GF-D8 (cell line): ENCODE results near the gene PTPRM.

Experiments
- DNase-seq: peaks from one replicate; lab custom pipeline; 2025; lab: John Stamatoyannopoulos, UW

PTPRM gene

DNA sequence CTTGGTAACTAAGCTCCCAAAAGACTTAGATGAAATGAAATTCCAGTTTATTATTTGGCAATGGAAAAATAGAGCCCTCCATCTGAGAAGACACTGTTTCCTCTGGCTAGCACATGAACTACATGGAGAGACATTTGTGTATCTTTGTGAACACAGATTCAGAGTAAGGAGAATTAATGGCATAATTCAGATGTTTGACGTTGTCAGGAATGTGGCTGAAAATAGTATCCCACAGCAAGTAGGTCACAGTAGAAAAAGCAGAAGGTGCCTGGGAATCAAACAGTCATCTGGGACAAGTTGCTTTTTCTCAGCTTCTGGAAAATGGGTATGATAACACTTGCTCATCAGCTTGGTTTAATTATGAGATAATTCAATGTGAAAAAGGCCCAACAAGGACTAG, 288.6 kb downstream of the PTPRM start:
- no peak for DNase-seq

DNA sequence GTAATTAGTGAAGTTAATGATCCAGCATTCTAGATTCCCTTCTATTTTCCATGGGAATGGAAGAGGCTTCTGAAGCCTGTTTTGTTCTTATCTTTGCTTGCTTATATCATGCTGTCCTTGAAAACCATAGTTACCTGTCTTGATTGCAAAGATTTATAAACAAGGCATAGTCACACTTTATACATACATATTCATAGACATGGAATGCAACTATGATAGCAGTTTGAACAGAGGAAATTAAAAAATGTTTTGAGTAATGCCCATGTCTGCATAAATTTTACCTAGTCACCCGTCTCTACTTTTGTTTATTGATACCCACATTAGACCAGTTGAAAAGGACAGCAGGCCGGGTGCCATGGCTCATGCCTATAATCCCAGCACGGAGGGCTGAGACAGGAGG, 289.0 kb downstream of the PTPRM start:
- DNase-seq, result no peak

DNA sequence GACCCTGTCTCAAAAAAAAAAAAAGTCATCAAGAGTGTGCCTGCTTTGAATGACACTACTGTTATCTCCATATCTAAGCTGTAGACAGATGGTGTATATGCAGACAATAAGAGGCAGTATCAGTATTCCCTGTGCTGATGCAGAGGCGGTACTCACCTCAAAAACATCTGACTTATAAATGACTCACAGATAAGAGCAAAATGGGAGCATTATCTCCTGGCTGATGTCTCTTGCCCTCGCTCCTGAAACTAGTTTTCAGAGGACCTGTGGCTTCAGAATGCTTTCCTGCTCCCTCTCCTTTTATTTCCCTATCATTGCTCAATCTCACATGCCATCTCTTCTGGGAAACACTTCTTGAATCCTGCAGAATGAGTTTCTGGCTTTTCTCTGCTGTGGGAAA, 289.6 kb downstream of the PTPRM start:
- no peak for DNase-seq

DNA sequence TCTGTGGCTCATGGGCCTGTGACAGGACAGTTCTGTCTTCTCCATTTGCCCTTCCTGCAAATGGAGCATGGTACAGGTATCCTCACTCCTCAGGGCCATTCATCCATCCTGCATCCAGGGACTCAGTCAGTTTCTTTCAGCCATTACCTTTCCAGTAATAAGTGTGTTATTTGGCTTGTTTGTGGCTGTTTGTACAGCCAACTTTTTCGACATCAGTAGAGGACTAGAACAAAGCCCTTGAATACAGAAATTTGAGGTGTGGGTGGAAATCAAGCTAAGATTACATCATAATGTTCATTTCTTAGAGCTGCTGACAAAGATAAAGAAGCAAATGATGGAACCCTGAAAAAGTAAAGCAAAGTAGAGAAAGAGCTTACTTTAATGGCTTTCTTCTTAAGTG, 290.4 kb downstream of the PTPRM start:
- DNase-seq, result no peak

DNA sequence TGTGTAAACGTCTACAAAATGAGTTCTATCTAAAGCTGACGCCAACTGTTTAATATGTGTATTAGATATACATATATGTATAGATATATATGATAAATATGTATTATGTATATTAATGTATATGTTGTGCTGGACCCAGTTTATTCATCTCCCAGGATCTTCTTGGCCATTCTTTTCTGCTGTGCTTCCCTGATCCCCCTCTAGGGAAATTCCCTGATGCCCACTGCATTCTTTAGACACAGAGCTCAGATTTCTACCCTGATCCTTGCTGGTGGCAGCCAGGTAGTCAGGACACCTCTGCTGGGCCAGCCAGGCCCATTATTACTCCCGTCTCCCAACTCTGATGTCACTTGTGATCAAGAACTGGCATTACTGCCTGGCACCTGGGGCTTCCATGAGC, 292.0 kb downstream of the PTPRM start:
- DNase-seq, result no peak

DNA sequence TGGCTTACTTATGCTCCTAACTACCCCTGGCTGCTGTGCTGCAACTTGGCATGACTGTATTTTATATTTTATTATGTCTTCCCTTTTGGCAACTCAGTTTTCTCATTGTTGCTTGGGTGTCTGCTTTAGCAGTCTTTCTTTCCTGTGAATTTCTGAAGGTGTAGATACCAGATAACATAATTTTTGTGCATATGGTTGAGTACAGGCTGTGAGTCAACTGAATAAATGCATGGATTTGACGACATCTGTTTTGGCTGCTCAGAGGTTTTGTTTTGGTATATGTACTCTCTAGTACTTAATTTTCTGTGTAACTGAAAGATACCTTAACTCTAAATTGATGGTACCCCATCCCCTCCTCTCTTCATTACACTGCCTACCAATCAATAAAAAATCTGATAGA, 303.1 kb downstream of the PTPRM start:
- DNase-seq, result no peak

DNA sequence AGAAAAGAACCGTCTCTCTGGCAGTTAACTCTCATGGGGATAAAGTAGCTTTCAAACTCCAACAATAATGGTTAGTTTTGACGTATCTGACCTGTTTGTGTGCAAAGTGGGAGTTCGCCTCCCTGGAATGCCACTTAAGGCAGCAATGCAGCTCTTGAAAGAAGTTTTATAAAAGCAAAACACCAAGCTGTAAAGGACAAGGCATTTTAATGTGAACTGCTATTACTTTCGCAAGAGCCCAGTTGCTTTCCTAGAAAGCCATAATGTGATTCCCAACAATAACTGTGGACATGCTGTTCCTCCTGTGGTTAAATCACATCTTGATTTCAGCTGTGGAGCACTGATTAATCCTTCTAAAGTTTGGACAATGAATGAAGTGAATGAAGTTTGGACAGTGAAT, 303.7 kb downstream of the PTPRM start:
- DNase-seq, result no peak

DNA sequence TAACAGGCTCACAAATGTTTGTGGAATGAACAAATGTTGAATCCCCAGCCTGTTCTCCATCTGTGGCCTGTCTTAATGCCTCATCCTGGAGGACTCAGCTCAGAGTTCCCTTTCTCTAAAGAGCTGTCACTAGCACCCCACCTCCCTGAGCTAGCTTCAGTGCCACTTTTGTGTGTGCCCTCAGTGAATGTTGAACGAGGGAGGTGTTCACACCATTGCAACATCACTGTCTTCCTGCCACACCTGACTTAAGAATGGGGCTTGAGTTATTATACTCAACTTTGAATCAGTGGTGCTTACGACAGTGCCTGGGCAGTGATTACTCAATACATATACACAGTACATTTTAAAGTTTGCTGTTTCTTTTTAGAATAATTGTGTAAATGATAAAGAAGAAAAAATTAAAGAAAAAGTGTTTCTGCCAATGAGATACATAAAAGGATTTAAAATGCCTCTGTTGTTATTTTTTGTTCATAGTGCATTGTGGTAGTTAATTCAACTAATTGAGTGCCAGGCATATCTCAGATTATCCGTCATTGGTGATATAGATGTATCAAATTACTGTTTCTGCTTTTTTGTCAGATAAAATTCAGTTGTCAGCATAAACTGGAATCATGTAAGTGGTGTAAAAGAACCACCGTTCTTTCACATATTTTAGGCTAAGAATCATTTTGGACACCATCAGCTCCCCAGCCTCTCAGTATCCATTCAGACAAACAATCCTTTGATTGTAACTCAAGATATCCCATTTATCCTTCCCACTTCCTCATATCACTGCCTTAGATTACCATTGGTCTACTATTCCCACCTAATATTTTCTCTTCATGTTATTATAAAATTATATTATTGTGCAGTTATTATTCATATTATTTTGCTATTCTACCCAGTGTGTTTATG, 304.7 kb downstream of the PTPRM start:
- no peak for DNase-seq

DNA sequence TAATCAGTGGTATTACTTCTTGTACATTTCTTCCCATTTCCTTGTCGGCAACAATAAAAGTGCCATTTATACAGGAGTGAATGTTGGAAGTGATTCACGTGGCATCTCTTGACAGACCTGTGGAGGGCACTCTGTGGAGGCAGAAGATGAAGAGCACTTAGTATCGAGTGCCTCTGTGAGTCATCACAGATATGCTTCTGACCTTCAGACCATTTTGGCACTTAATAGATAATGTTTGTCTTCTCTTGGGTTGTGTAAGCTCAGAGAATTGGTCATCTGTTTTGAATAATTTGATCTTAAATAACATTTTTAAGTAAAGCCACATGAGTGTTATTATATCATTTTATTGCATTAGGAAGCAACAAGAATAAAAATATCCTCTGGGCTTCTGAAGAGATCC, 305.5 kb downstream of the PTPRM start:
- no peak for DNase-seq

DNA sequence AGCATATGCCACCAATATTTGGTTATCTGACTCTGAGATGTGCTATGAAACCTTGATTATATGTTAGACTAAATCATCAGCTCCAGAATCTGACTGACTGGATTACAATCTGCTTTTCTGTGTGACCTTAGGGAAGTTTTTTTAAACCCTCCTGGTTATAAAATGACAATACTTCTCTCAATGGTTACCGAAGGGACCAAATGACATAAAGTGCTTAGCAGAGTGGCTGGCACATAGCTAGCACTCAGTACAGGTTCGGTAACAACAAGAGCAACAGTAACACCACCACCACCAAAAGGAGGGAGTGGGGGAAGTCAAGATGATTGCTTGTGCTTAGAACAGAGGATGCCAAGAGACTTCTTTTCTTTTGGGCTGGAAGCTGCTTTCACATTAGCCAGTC, 306.2 kb downstream of the PTPRM start:
- DNase-seq, result no peak

DNA sequence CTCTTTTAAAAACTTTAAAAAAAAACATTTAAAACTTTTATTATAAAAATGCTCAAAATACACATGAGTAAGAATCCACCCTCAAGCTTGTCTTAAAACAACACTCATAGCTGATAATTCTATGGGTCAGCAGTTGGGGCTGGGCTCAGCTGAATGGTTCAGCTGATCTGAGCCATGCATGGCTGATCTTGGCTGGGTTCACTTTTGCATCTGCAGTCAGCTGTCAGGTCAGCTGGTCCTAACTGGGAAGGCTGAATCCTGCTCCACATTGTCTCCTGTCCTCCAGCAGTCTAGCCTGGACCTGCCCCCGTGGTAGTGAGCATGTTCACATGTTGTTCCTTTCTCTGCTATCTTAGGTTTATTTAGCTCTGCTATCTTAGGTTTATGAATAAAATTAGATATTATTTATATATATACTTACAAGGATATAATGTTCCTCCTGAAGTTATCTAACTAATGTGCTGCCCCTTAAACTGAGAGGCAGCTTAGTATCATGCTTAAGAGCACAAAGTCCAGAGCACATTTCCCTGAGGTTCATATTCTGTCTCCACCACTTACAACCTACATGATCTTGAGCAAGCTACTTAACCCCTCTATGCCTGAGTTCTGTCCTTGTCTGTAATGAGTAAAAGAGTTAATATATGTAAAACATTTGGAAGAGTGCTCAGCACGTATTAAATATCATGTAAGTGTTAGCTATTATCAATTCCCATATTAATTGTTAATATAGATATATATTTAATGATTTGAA, 309.4 kb downstream of the PTPRM start:
- DNase-seq, result no peak

DNA sequence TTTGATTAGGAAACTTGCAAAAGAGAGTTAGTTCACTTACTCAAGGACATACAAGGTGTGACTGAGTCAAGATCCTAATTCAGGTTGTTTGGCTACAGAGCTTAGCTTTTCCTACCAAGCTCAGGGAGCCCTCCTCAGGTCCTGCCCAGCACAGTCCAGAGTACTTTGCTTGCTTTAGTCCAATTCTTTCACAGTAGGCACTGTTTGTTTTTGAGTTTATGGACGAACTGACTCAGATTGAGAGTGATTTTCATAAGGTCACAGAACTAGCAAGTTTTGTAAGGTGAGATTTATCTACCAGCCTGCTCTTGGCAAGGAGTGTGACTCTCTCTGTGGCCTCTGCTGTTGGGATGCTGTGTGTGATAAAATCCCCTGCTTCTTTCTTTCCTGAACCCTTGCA, 310.5 kb downstream of the PTPRM start:
- DNase-seq, result no peak

DNA sequence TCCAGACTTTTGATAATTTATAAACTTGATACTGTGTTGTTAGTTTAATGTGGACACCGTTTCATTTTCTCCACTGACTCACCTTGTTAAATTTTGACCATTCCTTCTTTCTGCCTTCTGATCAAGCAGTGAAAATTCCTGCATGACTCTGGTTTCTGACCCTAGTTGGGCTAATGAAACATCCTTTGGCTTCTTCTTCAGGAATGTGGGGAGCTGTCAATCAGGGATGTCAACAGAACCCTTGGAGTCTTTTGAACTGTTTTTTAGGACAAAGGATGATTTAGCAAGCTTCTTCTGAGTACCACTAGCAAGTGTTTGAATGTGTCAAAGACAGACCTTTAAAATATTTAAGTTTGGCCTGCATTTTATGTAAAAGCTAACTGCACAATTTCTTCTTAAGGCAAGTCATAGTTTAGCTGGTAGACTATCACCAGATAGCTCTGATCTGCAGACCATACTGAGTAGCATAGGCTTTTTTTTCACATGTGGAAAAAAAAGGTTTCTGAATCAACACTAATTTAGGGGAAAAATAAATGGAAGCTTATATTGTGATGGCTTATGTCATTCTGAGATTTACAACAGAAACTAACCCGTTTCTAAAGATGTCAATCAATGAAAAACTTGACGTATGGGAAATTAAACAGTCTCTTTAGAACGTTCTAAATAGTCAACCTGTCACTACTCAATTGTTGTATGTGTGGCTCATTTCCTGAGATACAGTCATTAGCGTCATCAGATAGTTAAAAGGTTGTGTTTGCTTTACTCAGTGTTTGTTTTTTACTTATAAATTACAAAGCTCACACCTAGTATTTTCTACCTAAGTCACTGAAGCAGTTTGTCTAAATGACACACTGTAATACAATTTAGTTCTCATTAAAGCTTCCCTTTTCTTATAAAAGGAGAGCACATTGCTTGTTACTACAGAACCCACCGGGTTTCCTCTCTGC, 311.4 kb downstream of the PTPRM start:
- DNase-seq, result no peak

DNA sequence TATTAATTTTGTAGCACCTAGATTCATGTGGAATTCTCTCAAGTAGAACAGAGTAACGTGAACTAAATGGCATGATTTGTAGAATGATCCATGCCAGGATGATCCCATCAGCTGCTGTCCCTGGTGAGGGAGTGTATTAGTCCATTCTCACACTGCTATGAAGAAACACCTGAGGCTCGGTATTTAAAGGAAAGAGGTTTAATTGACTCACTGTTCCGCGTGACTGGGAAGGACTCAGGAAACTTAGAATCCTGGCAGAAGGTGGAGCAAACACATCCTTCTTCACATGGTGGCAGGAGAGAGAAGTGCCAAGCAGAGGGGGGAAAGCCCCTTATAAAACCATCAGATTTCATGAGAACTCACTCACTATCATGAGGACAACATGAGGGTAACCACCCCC, 312.6 kb downstream of the PTPRM start:
- no peak for DNase-seq

DNA sequence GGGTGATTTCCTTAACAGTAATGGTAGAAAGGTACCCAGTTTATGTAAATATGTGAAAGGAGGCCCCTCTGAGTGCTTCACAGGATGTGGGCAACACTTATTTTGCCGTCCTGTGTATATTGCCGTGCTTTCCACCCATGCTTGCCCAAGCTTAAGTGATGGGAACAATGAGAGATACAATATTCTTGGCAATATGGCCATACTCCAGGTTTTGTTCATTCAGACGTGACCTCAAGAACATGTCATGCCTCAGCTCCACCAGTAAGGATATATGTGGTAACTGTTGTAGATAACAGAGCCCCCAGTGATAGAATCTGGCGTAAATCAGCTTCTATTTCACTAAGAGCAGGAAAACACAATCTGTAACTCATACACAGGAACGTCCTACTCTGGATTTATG, 318.7 kb downstream of the PTPRM start:
- no peak for DNase-seq

DNA sequence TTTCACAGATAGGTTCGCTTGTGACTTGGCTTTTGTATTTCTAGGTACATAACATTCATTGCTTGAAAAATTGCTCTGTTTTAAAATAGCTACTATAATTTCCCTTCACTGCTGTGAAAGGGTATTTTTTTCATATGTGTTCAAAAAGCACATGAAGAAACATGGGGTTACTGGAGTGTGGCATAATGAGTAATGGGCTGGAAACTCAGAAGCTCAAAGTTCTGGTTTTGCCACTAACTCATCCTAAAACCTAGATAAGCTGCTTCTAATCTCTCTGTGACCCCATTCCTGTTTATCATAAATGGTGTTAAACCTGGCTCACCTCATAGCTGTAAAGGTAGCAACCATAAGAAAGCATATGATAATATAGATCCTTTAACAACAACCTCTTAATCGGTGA, 319.3 kb downstream of the PTPRM start:
- DNase-seq, result no peak

DNA sequence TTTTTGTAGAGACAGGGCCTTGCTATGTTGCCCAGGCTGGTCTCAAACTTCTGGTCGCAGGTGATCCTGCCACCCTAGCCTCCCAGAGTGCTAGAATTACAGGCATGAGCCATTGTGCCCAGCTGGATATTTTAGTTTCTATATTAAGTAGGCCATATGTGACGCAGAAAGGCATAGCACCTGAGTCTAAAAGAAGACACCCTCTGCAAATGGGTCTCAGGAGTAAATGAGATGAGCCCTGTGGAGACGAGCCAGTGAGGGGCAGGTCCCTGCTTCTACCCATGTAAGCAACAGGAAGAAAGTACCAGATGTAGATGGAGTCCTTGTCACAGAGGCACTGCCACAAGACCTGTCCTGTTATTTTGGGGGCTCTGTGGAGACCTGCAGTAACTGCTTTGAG, 322.4 kb downstream of the PTPRM start:
- no peak for DNase-seq

DNA sequence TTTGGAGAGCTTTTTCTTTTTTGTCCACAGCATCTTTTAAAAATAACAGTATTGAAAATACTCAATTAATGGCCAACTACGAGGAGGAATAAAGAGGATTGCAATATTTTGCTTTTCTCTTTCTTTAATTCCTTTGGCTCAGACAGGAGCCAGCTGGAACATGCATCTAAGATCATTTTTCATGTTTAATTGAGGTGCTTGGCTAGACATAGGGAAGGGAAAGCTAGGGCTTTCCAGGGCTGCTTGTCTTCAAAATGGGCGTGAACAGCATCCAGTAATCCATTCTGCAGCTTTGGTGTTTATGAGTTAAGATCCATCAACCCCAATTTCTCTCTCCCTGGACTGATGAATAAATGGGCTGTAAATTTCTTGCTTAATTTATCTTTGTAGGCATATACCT, 323.0 kb downstream of the PTPRM start:
- DNase-seq, result no peak

DNA sequence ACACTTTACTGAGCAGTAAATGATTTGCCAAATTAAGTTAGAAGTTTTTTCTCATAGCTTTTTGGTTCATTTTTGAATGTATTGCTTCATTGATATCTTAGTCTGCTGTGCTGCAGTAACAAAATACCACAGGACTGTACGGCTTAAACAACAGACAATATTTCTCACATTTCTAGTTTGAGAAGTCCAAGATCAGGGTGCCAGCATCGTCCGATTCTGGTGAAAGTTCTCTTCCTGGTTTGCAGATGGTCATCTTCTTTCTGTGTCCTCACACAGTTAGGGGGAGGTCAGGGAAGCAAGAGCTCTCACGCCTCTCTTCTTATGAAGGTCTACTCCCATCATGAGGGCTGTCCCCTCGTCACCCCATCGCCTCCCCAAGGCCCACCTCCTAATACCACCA, 325.4 kb downstream of the PTPRM start:
- no peak for DNase-seq

DNA sequence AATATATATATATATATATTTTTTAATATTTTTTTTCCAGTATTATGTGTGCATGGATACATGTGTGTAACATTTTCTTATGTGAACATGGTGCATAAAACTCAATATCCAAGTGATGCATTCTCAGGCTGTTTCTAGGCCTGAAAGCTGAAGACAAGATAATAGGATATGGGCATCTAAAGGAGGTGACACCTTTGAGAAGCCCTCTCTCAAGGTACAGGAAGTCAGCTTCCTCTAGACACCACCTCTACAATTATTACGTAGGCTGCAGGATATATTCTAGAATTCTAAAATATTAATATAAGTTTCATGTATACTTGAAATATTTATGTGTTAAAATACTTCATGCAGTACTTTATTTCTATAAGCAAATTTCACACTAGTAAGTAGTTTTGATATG, 327.5 kb downstream of the PTPRM start:
- DNase-seq, result no peak

DNA sequence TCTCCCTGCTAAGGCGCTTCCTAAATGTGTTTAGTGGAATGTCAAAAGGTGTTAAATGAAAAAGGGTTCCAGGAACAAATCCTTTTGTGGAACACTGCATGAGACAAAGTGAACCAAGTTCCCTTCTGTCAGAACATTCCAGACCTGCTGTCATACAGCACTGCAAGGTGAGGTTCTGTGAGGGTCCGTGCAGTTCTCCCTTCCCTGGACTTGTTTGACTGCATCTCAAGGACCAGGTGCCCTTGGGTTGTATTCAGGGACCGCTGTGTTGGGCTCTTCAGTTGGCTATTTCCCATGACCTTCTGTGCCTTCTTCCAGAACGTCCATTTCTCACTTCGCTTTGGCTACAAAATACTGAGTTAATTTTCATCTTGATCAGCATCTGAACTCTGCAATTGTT, 328.2 kb downstream of the PTPRM start:
- DNase-seq, result no peak

DNA sequence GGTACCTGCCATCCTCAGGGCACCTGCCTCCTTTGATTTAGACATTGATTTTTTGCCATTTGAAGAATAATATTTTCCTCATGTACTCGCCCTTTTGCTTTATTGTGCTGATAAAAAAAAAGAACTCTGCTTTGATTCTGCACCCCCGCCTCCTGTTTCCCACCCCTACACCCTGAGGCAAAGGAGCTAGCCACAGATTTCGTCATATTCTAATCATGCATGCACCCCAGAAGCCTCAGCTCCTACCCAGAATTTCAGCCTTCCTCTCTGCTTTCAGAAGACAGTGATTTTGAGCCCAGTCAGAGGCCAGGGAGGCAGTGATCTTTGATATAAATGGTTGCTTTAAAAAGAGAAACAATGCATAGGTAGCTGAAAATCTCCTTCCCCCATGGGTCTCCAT, 329.0 kb downstream of the PTPRM start:
- DNase-seq, result no peak
